ENCODE data around the gene WDR26. TPM values are rescaled to one million over a fixed set of nuclear protein-coding genes. Genes with fewer than 3 reads are reported as not detected.

Gene WDR26
- 93.5 and 134 TPM in 2 replicates for total RNA-seq

GRCh38 chr1:224434691-224435317 lies at the start of gene WDR26:
WDR26 (minus strand) TSS chr1:224434797.

GRCh38 chr1:224356685-224357625 lies 77.6 kb downstream of the WDR26 start, which contains the start of gene CNIH4:
CNIH4 (plus strand) TSS chr1:224356879; CDS start chr1:224356925, 46 bp downstream.

Other genes with a start within 250 kb of the WDR26 start
- 29.1 and 34.0 TPM in 2 replicates for gene NVL, start 104.6 kb downstream of the WDR26 start, total RNA-seq
- gene CNIH4, start 77.9 kb downstream of the WDR26 start, total RNA-seq, result 64.8 and 108 TPM in 2 replicates
- 14.3 and 47.7 TPM in 2 replicates for gene CNIH3, start 181.5 kb upstream of the WDR26 start, total RNA-seq